ENCODE data around the gene FOXK2.

The FOXK2 gene

GRCh38 chr17:82648165-82648668, 128.7 kb downstream of the FOXK2 start, which contains the start of gene WDR45B:
Gene WDR45B (minus strand): TSS chr17:82648444. CDS start chr17:82648340, 104 bp downstream.
- Histone ChIP-seq H3K27ac (replicated peaks; ENCODE audit: low read length) (peak within 1 kb of the TSS; percentile 93), H2BK12ac (ENCODE audit: low read length) (peak within 1 kb of the TSS; percentile 50), H3K27me3 (ENCODE audit: control insufficient read depth in 3 of 3, insufficient read depth in 3 of 3, low read depth in 1 of 3, low read length in 3 of 3) (no peaks in the 10 kb centered on the region), H3K4me3 (ENCODE audit: low read length in 2 of 2) (peak within 1 kb of the TSS; percentile 90 to 99), H3K9me3 (replicated peaks in 1 of 2; ENCODE audit: control insufficient read depth in 2 of 2, insufficient read depth in 1 of 2, low read depth in 1 of 2, low read length in 2 of 2) (no peaks in the 10 kb centered on the region), H3K18ac (ENCODE audit: low read length) (peak within 1 kb of the TSS; percentile 98), H4K8ac (ENCODE audit: low read depth, low read length) (no peak within 1 kb of the TSS), H3K4ac (ENCODE audit: low read length) (peak within 1 kb of the TSS; percentile 86), H3K36me3 (replicated peaks in 1 of 2; ENCODE audit: control insufficient read depth in 2 of 2, insufficient read depth in 2 of 2, low read length in 2 of 2) (peaks cover 9 to 22% of the 10 kb centered on the region in 2 donors), H2BK5ac (ENCODE audit: low read length) (peak within 1 kb of the TSS; percentile 89), H2BK120ac (ENCODE audit: low read depth, low read length) (peak within 1 kb of the TSS; percentile 4), H3K4me2 (ENCODE audit: insufficient read depth, low read length, poor library complexity, severe bottlenecking) (peak within 1 kb of the TSS; percentile 100), H3K79me1 (ENCODE audit: low read depth, low read length) (peaks cover 10% of the 10 kb centered on the region), H2AFZ (ENCODE audit: low read length) (peak within 1 kb of the TSS; percentile 92), H2AK5ac (ENCODE audit: low read depth, low read length) (peak within 1 kb of the TSS; percentile 88), H3K4me1 (ENCODE audit: control insufficient read depth in 2 of 2, insufficient read depth in 1 of 2, low read depth in 1 of 2, low read length in 2 of 2) (peaks cover 5 to 6% of the 10 kb centered on the region in 2 donors), H3K23ac (ENCODE audit: low read depth, low read length, poor library complexity) (peak within 1 kb of the TSS; percentile 100), H3K14ac (ENCODE audit: low read length) (peak within 1 kb of the TSS; percentile 92), H3K9ac (ENCODE audit: low read depth, low read length, poor library complexity) (peak within 1 kb of the TSS; percentile 100), H2BK15ac (ENCODE audit: low read length) (peak within 1 kb of the TSS; percentile 69), H4K91ac (ENCODE audit: low read depth, low read length, poor library complexity) (peak within 1 kb of the TSS; percentile 24)
- WGBS, 2 donors (ENCODE audit: extremely low coverage in 2 of 2, insufficient read length in 2 of 2, insufficient replicate concordance in 1 of 2), result no CpG with 5 or more reads among the region's 67 CpGs
- peak; percentile 93 for DNase-seq (ENCODE audit: low spot score)

GRCh38 chr17:82648742-82649331, 129.3 kb downstream of the FOXK2 start:
- Histone ChIP-seq H2BK120ac (ENCODE audit: low read depth, low read length) (no peak overlapping the region), H4K91ac (ENCODE audit: low read depth, low read length, poor library complexity) (peak overlapping the region; percentile 24), H3K4me3 (ENCODE audit: low read length in 2 of 2) (peak overlapping the region; percentile 62 to 73), H3K4me1 (ENCODE audit: control insufficient read depth in 2 of 2, insufficient read depth in 1 of 2, low read depth in 1 of 2, low read length in 2 of 2) (peaks cover 5 to 6% of the 10 kb centered on the region in 2 donors), H2BK15ac (ENCODE audit: low read length) (peak overlapping the region; percentile 69), H3K36me3 (replicated peaks in 1 of 2; ENCODE audit: control insufficient read depth in 2 of 2, insufficient read depth in 2 of 2, low read length in 2 of 2) (peaks cover 5 to 16% of the 10 kb centered on the region in 2 donors), H3K27ac (replicated peaks; ENCODE audit: low read length) (peak overlapping the region; percentile 79), H3K14ac (ENCODE audit: low read length) (peak overlapping the region; percentile 63), H3K4me2 (ENCODE audit: insufficient read depth, low read length, poor library complexity, severe bottlenecking) (peak overlapping the region; percentile 56), H3K79me1 (ENCODE audit: low read depth, low read length) (peaks cover 10% of the 10 kb centered on the region), H2BK12ac (ENCODE audit: low read length) (peak overlapping the region; percentile 50), H3K9me3 (replicated peaks in 1 of 2; ENCODE audit: control insufficient read depth in 2 of 2, insufficient read depth in 1 of 2, low read depth in 1 of 2, low read length in 2 of 2) (no peaks in the 10 kb centered on the region), H4K8ac (ENCODE audit: low read depth, low read length) (no peak overlapping the region), H3K23ac (ENCODE audit: low read depth, low read length, poor library complexity) (no peak overlapping the region), H3K9ac (ENCODE audit: low read depth, low read length, poor library complexity) (peak overlapping the region; percentile 30), H3K18ac (ENCODE audit: low read length) (peak overlapping the region; percentile 98), H2AFZ (ENCODE audit: low read length) (peak overlapping the region; percentile 92), H2BK5ac (ENCODE audit: low read length) (peak overlapping the region; percentile 27), H2AK5ac (ENCODE audit: low read depth, low read length) (peak overlapping the region; percentile 81), H3K27me3 (ENCODE audit: control insufficient read depth in 3 of 3, insufficient read depth in 3 of 3, low read depth in 1 of 3, low read length in 3 of 3) (no peaks in the 10 kb centered on the region), H3K4ac (ENCODE audit: low read length) (peak overlapping the region; percentile 38)
- peak; percentile 51 for DNase-seq (ENCODE audit: low spot score)
- WGBS, 2 donors (ENCODE audit: extremely low coverage in 2 of 2, insufficient read length in 2 of 2, insufficient replicate concordance in 1 of 2), result no CpG with 5 or more reads among the region's 37 CpGs

- Histone ChIP-seq H3K23ac (ENCODE audit: low read depth, low read length, poor library complexity) (peak overlapping the region; percentile 26), H2BK15ac (ENCODE audit: low read length) (no peak overlapping the region), H3K9me3 (replicated peaks in 1 of 2; ENCODE audit: control insufficient read depth in 2 of 2, insufficient read depth in 1 of 2, low read depth in 1 of 2, low read length in 2 of 2) (no peaks in the 10 kb centered on the region), H4K91ac (ENCODE audit: low read depth, low read length, poor library complexity) (no peak overlapping the region), H3K27me3 (ENCODE audit: control insufficient read depth in 3 of 3, insufficient read depth in 3 of 3, low read depth in 1 of 3, low read length in 3 of 3) (no peaks in the 10 kb centered on the region), H3K4ac (ENCODE audit: low read length) (no peak overlapping the region), H4K8ac (ENCODE audit: low read depth, low read length) (no peak overlapping the region), H2BK120ac (ENCODE audit: low read depth, low read length) (no peak overlapping the region), H3K4me3 (ENCODE audit: low read length in 2 of 2) (peak overlapping the region; percentile 19 to 62), H2BK5ac (ENCODE audit: low read length) (peak overlapping the region; percentile 27), H2BK12ac (ENCODE audit: low read length) (no peak overlapping the region), H3K9ac (ENCODE audit: low read depth, low read length, poor library complexity) (no peak overlapping the region), H2AFZ (ENCODE audit: low read length) (peak overlapping the region; percentile 92), H3K18ac (ENCODE audit: low read length) (peak overlapping the region; percentile 98), H3K36me3 (replicated peaks in 1 of 2; ENCODE audit: control insufficient read depth in 2 of 2, insufficient read depth in 2 of 2, low read length in 2 of 2) (peaks cover 0 to 8% of the 10 kb centered on the region in 2 donors), H3K4me2 (ENCODE audit: insufficient read depth, low read length, poor library complexity, severe bottlenecking) (no peak overlapping the region), H3K27ac (replicated peaks; ENCODE audit: low read length) (no peak overlapping the region), H3K14ac (ENCODE audit: low read length) (no peak overlapping the region), H3K79me1 (ENCODE audit: low read depth, low read length) (peaks cover 10% of the 10 kb centered on the region), H2AK5ac (ENCODE audit: low read depth, low read length) (peak overlapping the region; percentile 81), H3K4me1 (ENCODE audit: control insufficient read depth in 2 of 2, insufficient read depth in 1 of 2, low read depth in 1 of 2, low read length in 2 of 2) (peaks cover 5 to 6% of the 10 kb centered on the region in 2 donors)
- WGBS, 2 donors (ENCODE audit: extremely low coverage in 2 of 2, insufficient read length in 2 of 2, insufficient replicate concordance in 1 of 2), result no CpG with 5 or more reads among the region's 22 CpGs
- no peak for DNase-seq (ENCODE audit: low spot score)
Observed at GRCh38 chr17:82649501-82650261, 130.1 kb downstream of the FOXK2 start.

GRCh38 chr17:82650723-82651122, 131.2 kb downstream of the FOXK2 start:
- no peak for DNase-seq (ENCODE audit: low spot score)
- H3K9me3 ChIP-seq (replicated peaks in 1 of 2; ENCODE audit: control insufficient read depth in 2 of 2, insufficient read depth in 1 of 2, low read depth in 1 of 2, low read length in 2 of 2), result no peaks in the 10 kb centered on the region
- H2BK120ac ChIP-seq (ENCODE audit: low read depth, low read length), result no peak overlapping the region
- H3K23ac ChIP-seq (ENCODE audit: low read depth, low read length, poor library complexity), result no peak overlapping the region
- no peaks in the 10 kb centered on the region for H3K27me3 ChIP-seq (ENCODE audit: control insufficient read depth in 3 of 3, insufficient read depth in 3 of 3, low read depth in 1 of 3, low read length in 3 of 3)
- H3K14ac ChIP-seq (ENCODE audit: low read length), result no peak overlapping the region
- no peak overlapping the region for H4K91ac ChIP-seq (ENCODE audit: low read depth, low read length, poor library complexity)
- no peak overlapping the region for H2AFZ ChIP-seq (ENCODE audit: low read length)
- peaks cover 5 to 6% of the 10 kb centered on the region in 2 donors for H3K4me1 ChIP-seq (ENCODE audit: control insufficient read depth in 2 of 2, insufficient read depth in 1 of 2, low read depth in 1 of 2, low read length in 2 of 2)
- H3K36me3 ChIP-seq (replicated peaks in 1 of 2; ENCODE audit: control insufficient read depth in 2 of 2, insufficient read depth in 2 of 2, low read length in 2 of 2), result peaks cover 0 to under 1% of the 10 kb centered on the region in 2 donors
- peaks cover 8% of the 10 kb centered on the region for H3K79me1 ChIP-seq (ENCODE audit: low read depth, low read length)
- H3K27ac ChIP-seq (replicated peaks; ENCODE audit: low read length), result no peak overlapping the region
- H2AK5ac ChIP-seq (ENCODE audit: low read depth, low read length), result no peak overlapping the region
- H3K18ac ChIP-seq (ENCODE audit: low read length), result no peak overlapping the region
- no peak overlapping the region for H3K4me3 ChIP-seq (ENCODE audit: low read length in 2 of 2)
- no peak overlapping the region for H3K4me2 ChIP-seq (ENCODE audit: insufficient read depth, low read length, poor library complexity, severe bottlenecking)
- peak overlapping the region; percentile 37 for H3K4ac ChIP-seq (ENCODE audit: low read length)
- H2BK12ac ChIP-seq (ENCODE audit: low read length), result no peak overlapping the region
- WGBS, 2 donors (ENCODE audit: extremely low coverage in 2 of 2, insufficient read length in 2 of 2, insufficient replicate concordance in 1 of 2), result no CpG with 5 or more reads among the region's 10 CpGs
- no peak overlapping the region for H4K8ac ChIP-seq (ENCODE audit: low read depth, low read length)
- H2BK5ac ChIP-seq (ENCODE audit: low read length), result no peak overlapping the region
- H2BK15ac ChIP-seq (ENCODE audit: low read length), result peak overlapping the region; percentile 94
- no peak overlapping the region for H3K9ac ChIP-seq (ENCODE audit: low read depth, low read length, poor library complexity)

Data from neuronal stem cell (in vitro differentiated cells).